Cardiac atrium fibroblast (primary cell): Measurements from ENCODE around the gene WDR27. TPM values are rescaled to one million over a fixed set of nuclear protein-coding genes. Genes with fewer than 3 reads are reported as not detected.

ENCODE experiments used
- total RNA-seq: library from RNA; depleted of rRNA; stranded (reverse); fragments of >200 nt; gene quantifications from 2 replicates; pipeline ENCODE4 v1.2.3, GENCODE V29; 2015

The WDR27 gene
- total RNA-seq = 9.6 and 20.0 TPM in 2 replicates

GRCh38 chr6:169701954-169702839 is at the start of gene WDR27, which contains the start of gene C6orf120:
Gene WDR27 (minus strand): TSS chr6:169702029. CDS start chr6:169689005, 13,024 bp downstream.
Gene C6orf120 (plus strand): TSS chr6:169702126. CDS start chr6:169702460, 334 bp downstream.

GRCh38 chr6:169724494-169725124 is 22.8 kb upstream of the WDR27 start, which contains the start of gene PHF10:
Gene PHF10 (minus strand): TSS chr6:169724500. CDS start chr6:169723931, 569 bp downstream.

Other genes with a start within 250 kb of the WDR27 start
- gene C6orf120, start 97 bp upstream of the WDR27 start, total RNA-seq = 31.1 and 44.9 TPM in 2 replicates
- 11.5 and 14.6 TPM in 2 replicates for gene PHF10, start 22.5 kb upstream of the WDR27 start, total RNA-seq
- 0.16 TPM in 1 of 2 replicates, not detected in the other for gene DYNLT2, start 49.5 kb upstream of the WDR27 start, total RNA-seq
- gene ERMARD, start 49.6 kb upstream of the WDR27 start, total RNA-seq = 14.1 and 36.8 TPM in 2 replicates